Gastrocnemius medialis (tissue), 4 donors: ENCODE results near the gene RAPH1. TPM values are rescaled to one million over a fixed set of nuclear protein-coding genes. Genes with fewer than 3 reads are reported as not detected.

Experiments
- ATAC-seq, 2 donors: fragments of 150-250 bp; one replicate each; pipeline ENCODE4 v1.9.1; 2016
- DNase-seq, 2 donors: peaks; one replicate each; pipeline ENCODE4 v3.0.0-alpha.2; 2019
- H3K27ac ChIP-seq, 4 donors: fragments of 200-600 bp; sonication (generic); 1 replicate in 1 of 4; 2 replicates in 3 of 4; pipeline ENCODE4 v1.5.1; 2016 to 2018; ENCODE audit warnings: mild to moderate bottlenecking in 2 of 4, moderate library complexity in 1 of 4
- H3K27me3 ChIP-seq, 3 donors: fragments of 200-600 bp; sonication (generic) in 2 of 3; 1 replicate in 1 of 3; 2 replicates in 2 of 3; pipeline versions ENCODE4 v1.5.1 to v1.6.0; 2016 to 2019; ENCODE audit warnings: mild to moderate bottlenecking in 1 of 3, moderate library complexity in 1 of 3
- H3K36me3 ChIP-seq, 2 donors: fragments of 200-600 bp; sonication (generic) in 1 of 2; one replicate each; pipeline ENCODE4 v1.5.1; 2017 to 2018
- H3K4me1 ChIP-seq, 2 donors: fragments of 200-600 bp; sonication (generic) in 1 of 2; one replicate each; pipeline ENCODE4 v1.5.1; 2016 to 2017; ENCODE audit warnings: mild to moderate bottlenecking in 2 of 2
- H3K4me3 ChIP-seq, 4 donors: fragments of 200-600 bp; sonication (generic) in 3 of 4; 1 replicate in 1 of 4; 2 replicates in 3 of 4; pipeline ENCODE4 v1.5.1; 2016 to 2019; ENCODE audit warnings: mild to moderate bottlenecking in 2 of 4
- H3K9me3 ChIP-seq, 3 donors: fragments of 200-600 bp; sonication (generic) in 2 of 3; 1 replicate in 1 of 3; 2 replicates in 2 of 3; pipeline ENCODE4 v1.5.1; 2016 to 2019
- CTCF ChIP-seq, 5 experiments: fragments of 450-650 bp in 3 of 5; fragments of 200-600 bp in 2 of 5; sonication (generic) in 2 of 5; IDR thresholded peaks in 4 of 5; conservative IDR thresholded peaks in 1 of 5; 1 replicate in 4 of 5; 2 replicates in 1 of 5; pipeline ENCODE4 v1.5.1; 2016 to 2019; ENCODE audit warnings: antibody characterized with exemption in 5 of 5, mild to moderate bottlenecking in 3 of 5, moderate library complexity in 3 of 5
- POLR2A ChIP-seq, 2 donors: fragments of 450-650 bp; IDR thresholded peaks; one replicate each; pipeline ENCODE4 v1.6.1; 2017; ENCODE audit warnings: antibody characterized with exemption in 2 of 2, mild to moderate bottlenecking in 2 of 2, moderate library complexity in 2 of 2
- in situ Hi-C, 4 donors: fragments of 200-750 bp; cut with MboI; loops; one replicate each; pipeline versions ENCODE4 v1.15.0 to v1.8.0; 2017; ENCODE audit warnings: low sequenced_read_pairs in 4 of 4
- intact Hi-C: fragments of 100-400 bp; cut with DNase I; formaldehyde crosslinking; loops from one replicate; pipeline ENCODE4 v1.15.1; 2023; ENCODE audit warnings: low total_unique reads
- total RNA-seq, 4 donors: library from RNA; depleted of rRNA; stranded (reverse); fragments of >200 nt; gene quantifications; one replicate each; pipeline versions ENCODE4 v1.1.0 to v1.2.3, GENCODE V29; 2016

RAPH1 gene
- total RNA-seq, 4 donors from 2014 or later = 17.6 to 29.7 (median 21.7) TPM

- Histone ChIP-seq H3K9me3 (no peaks in the 10 kb centered on the region), H3K27ac (no peak overlapping the region), H3K27me3 (no peaks in the 10 kb centered on the region), H3K36me3 (peaks cover 0 to 20% of the 10 kb centered on the region in 2 donors), H3K4me3 (no peak overlapping the region), H3K4me1 (peaks cover 0 to 8% of the 10 kb centered on the region in 2 donors)
- TF ChIP-seq POLR2A (IDR thresholded peaks at IDR 0.05) (no peak), CTCF (IDR thresholded peaks at IDR 0.05 in 4 of 5, conservative IDR thresholded peaks at IDR 0.05 in 1 of 5) (no peak)
- no peak for DNase-seq
- no peak for ATAC-seq
- in situ Hi-C loops = loop anchor here (10.0 to 25.0 kb wide), 5 partner anchors 165 to 425 kb away; no protein-coding TSS in a partner anchor
- intact Hi-C loops = no loop called here
Observed at GRCh38 chr2:203489531-203489930, 45.6 kb downstream of the RAPH1 start.

GRCh38 chr2:203484266-203485112 lies 50.6 kb downstream of the RAPH1 start:
- in situ Hi-C loops (loop anchor here (10.0 to 25.0 kb wide), 5 partner anchors 170 to 430 kb away; no protein-coding TSS in a partner anchor), intact Hi-C loops (loop anchor here (1.0 kb wide), 4 partner anchors 153 to 425 kb away; no protein-coding TSS in a partner anchor)
- DNase-seq (peak; percentile 14 to 28), ATAC-seq (peak; percentile 85)
- no peaks in the 10 kb centered on the region for H3K27me3 ChIP-seq
- H3K27ac ChIP-seq = no peak overlapping the region
- no peaks in the 10 kb centered on the region for H3K9me3 ChIP-seq
- H3K4me3 ChIP-seq = no peak overlapping the region
- peaks cover 0 to 11% of the 10 kb centered on the region in 2 donors for H3K36me3 ChIP-seq
- H3K4me1 ChIP-seq = peaks cover 0 to 6% of the 10 kb centered on the region in 2 donors
- TF ChIP-seq CTCF (IDR thresholded peaks at IDR 0.05 in 4 of 5, conservative IDR thresholded peaks at IDR 0.05 in 1 of 5) (peak; percentile 53 to 78 (median 68)), POLR2A (IDR thresholded peaks at IDR 0.05) (no peak)

- no peaks in the 10 kb centered on the region for H3K27me3 ChIP-seq
- intact Hi-C loops = no loop called here
- ATAC-seq (no peak), DNase-seq (no peak)
- H3K27ac ChIP-seq = no peak overlapping the region
- in situ Hi-C loops = loop anchor here (10.0 to 25.0 kb wide), 5 partner anchors 174 to 434 kb away; no protein-coding TSS in a partner anchor
- peaks cover 0 to 6% of the 10 kb centered on the region in 2 donors for H3K4me1 ChIP-seq
- H3K9me3 ChIP-seq = no peaks in the 10 kb centered on the region
- no peak overlapping the region for H3K4me3 ChIP-seq
- TF ChIP-seq POLR2A (IDR thresholded peaks at IDR 0.05) (no peak), CTCF (IDR thresholded peaks at IDR 0.05 in 4 of 5, conservative IDR thresholded peaks at IDR 0.05 in 1 of 5) (no peak)
- no peaks in the 10 kb centered on the region for H3K36me3 ChIP-seq
Observed at GRCh38 chr2:203480623-203481022, 54.5 kb downstream of the RAPH1 start.

- intact Hi-C loops = no loop called here
- H3K9me3 ChIP-seq = no peaks in the 10 kb centered on the region
- in situ Hi-C loops = loop anchor here in 2 of 4 donors (25.0 kb wide), 2 partner anchors 335 to 435 kb away; no protein-coding TSS in a partner anchor
- no peak for ATAC-seq
- H3K4me1 ChIP-seq = no peaks in the 10 kb centered on the region
- H3K4me3 ChIP-seq = no peak overlapping the region
- H3K27ac ChIP-seq = no peak overlapping the region
- TF ChIP-seq CTCF (IDR thresholded peaks at IDR 0.05 in 4 of 5, conservative IDR thresholded peaks at IDR 0.05 in 1 of 5) = no peak
- no peak for TF ChIP-seq POLR2A (IDR thresholded peaks at IDR 0.05)
- DNase-seq = no peak
- H3K27me3 ChIP-seq = no peaks in the 10 kb centered on the region
- no peaks in the 10 kb centered on the region for H3K36me3 ChIP-seq
Observed at GRCh38 chr2:203476881-203477280, 58.2 kb downstream of the RAPH1 start.
